HG02642 (cell line): Measurements from ENCODE around the gene INPP5E.

ENCODE experiments used
- ATAC-seq: cut with Tn5 transposase; IDR thresholded peaks from one replicate; pipeline ENCODE4 v1.9.1; 2021; ENCODE audit warnings: mild to moderate bottlenecking; ENCODE audit not compliant: unreplicated experiment, poor library complexity

Gene INPP5E

GRCh38 chr9:136393531-136393930, 46.1 kb downstream of the INPP5E start:
- no peak for ATAC-seq

GRCh38 chr9:136392538-136393449, 46.9 kb downstream of the INPP5E start:
- ATAC-seq, result no peak

- no peak for ATAC-seq
These were observed 47.7 kb downstream of the INPP5E start for GRCh38 chr9:136391737-136392537.

GRCh38 chr9:136389396-136389795, 50.2 kb downstream of the INPP5E start:
- ATAC-seq, result no peak

GRCh38 chr9:136387217-136387616, 52.4 kb downstream of the INPP5E start:
- no peak for ATAC-seq

GRCh38 chr9:136386018-136386417, 53.6 kb downstream of the INPP5E start:
- ATAC-seq, result no peak

- ATAC-seq, result no peak
These were observed 54.6 kb downstream of the INPP5E start for GRCh38 chr9:136385015-136385414.

GRCh38 chr9:136383436-136383835, 56.2 kb downstream of the INPP5E start:
- ATAC-seq, result no peak

- no peak for ATAC-seq
These were observed 57.6 kb downstream of the INPP5E start for GRCh38 chr9:136381966-136382513.

GRCh38 chr9:136381311-136381710, 58.3 kb downstream of the INPP5E start:
- no peak for ATAC-seq

GRCh38 chr9:136380381-136380780, 59.3 kb downstream of the INPP5E start:
- no peak for ATAC-seq

- no peak for ATAC-seq
These were observed 59.8 kb downstream of the INPP5E start for GRCh38 chr9:136379891-136380290.

GRCh38 chr9:136379401-136379800, 60.2 kb downstream of the INPP5E start:
- no peak for ATAC-seq

- no peak for ATAC-seq
These were observed 60.7 kb downstream of the INPP5E start for GRCh38 chr9:136379003-136379287.
